Measurements from ENCODE around the gene EEFSEC. TPM values are rescaled to one million over a fixed set of nuclear protein-coding genes. Genes with fewer than 3 reads are reported as not detected.
A peak's percentile ranks its signal among the peaks of the same experiment; 100 is the strongest.

Gene EEFSEC
- total RNA-seq, 1 donor from 2014 or later, result 0.92 TPM

GRCh38 chr3:128355543-128355919, 202.2 kb downstream of the EEFSEC start:
- Mint-ChIP-seq H3K27ac (no peak overlapping the region), H3K27me3 (ENCODE audit: insufficient read depth, low read depth) (peaks cover 8% of the 10 kb centered on the region), H3K4me1 (peaks cover 36% of the 10 kb centered on the region), H3K36me3 (peaks cover 10% of the 10 kb centered on the region), H3K4me3 (no peak overlapping the region), H3K9me3 (no peaks in the 10 kb centered on the region)
- no peaks in the 10 kb centered on the region for H3K9me3 ChIP-seq (ENCODE audit: low read depth)
- H3K79me2 ChIP-seq (ENCODE audit: low read depth), result no peaks in the 10 kb centered on the region
- peaks cover 6% of the 10 kb centered on the region for H3K4me1 ChIP-seq
- H3K36me3 ChIP-seq, result no peaks in the 10 kb centered on the region
- no peaks in the 10 kb centered on the region for H3K27me3 ChIP-seq
- H3K9ac ChIP-seq, result no peak overlapping the region
- no peak overlapping the region for H3K4me3 ChIP-seq
- H3F3A ChIP-seq (ENCODE audit: low read depth), result no peaks in the 10 kb centered on the region
- TF ChIP-seq CTCF (IDR thresholded peaks at IDR 0.05) (no peak), EZH2phosphoT487 (IDR thresholded peaks at IDR 0.05) (no peak), EZH2 (IDR thresholded peaks at IDR 0.05) (no peak)
- H3K4me2 ChIP-seq, result no peak overlapping the region
- H2AFZ ChIP-seq (replicated peaks), result no peak overlapping the region
- no peak overlapping the region for H3K27ac ChIP-seq
- H4K20me1 ChIP-seq (ENCODE audit: low read depth), result no peaks in the 10 kb centered on the region
- DNase-seq (ENCODE audit: low spot score), result no peak

GRCh38 chr3:128356822-128357221, 203.5 kb downstream of the EEFSEC start:
- Histone ChIP-seq H3K79me2 (ENCODE audit: low read depth) (no peaks in the 10 kb centered on the region), H3F3A (ENCODE audit: low read depth) (no peaks in the 10 kb centered on the region), H3K27me3 (no peaks in the 10 kb centered on the region), H3K9ac (no peak overlapping the region), H3K4me2 (no peak overlapping the region), H4K20me1 (ENCODE audit: low read depth) (no peaks in the 10 kb centered on the region), H3K36me3 (no peaks in the 10 kb centered on the region), H3K4me3 (no peak overlapping the region), H2AFZ (replicated peaks) (no peak overlapping the region), H3K27ac (no peak overlapping the region), H3K9me3 (ENCODE audit: low read depth) (no peaks in the 10 kb centered on the region), H3K4me1 (peaks cover 6% of the 10 kb centered on the region)
- TF ChIP-seq EZH2 (IDR thresholded peaks at IDR 0.05) (no peak), EZH2phosphoT487 (IDR thresholded peaks at IDR 0.05) (no peak), CTCF (IDR thresholded peaks at IDR 0.05) (no peak)
- peak overlapping the region; percentile 3 for H3K27ac Mint-ChIP-seq
- H3K27me3 Mint-ChIP-seq (ENCODE audit: insufficient read depth, low read depth), result peaks cover 7% of the 10 kb centered on the region
- peaks cover 2% of the 10 kb centered on the region for H3K36me3 Mint-ChIP-seq
- no peak overlapping the region for H3K4me3 Mint-ChIP-seq
- H3K9me3 Mint-ChIP-seq, result no peaks in the 10 kb centered on the region
- H3K4me1 Mint-ChIP-seq, result peaks cover 30% of the 10 kb centered on the region
- DNase-seq (ENCODE audit: low spot score), result no peak

GRCh38 chr3:128357538-128357937, 204.3 kb downstream of the EEFSEC start:
- no peaks in the 10 kb centered on the region for H3K36me3 Mint-ChIP-seq
- H3K4me1 Mint-ChIP-seq, result peaks cover 25% of the 10 kb centered on the region
- no peak overlapping the region for H3K27ac Mint-ChIP-seq
- Histone ChIP-seq H3K9ac (no peak overlapping the region), H3K4me3 (no peak overlapping the region), H3F3A (ENCODE audit: low read depth) (no peaks in the 10 kb centered on the region), H3K4me2 (no peak overlapping the region), H4K20me1 (ENCODE audit: low read depth) (no peaks in the 10 kb centered on the region), H3K79me2 (ENCODE audit: low read depth) (no peaks in the 10 kb centered on the region), H3K36me3 (no peaks in the 10 kb centered on the region), H3K27me3 (no peaks in the 10 kb centered on the region), H3K9me3 (ENCODE audit: low read depth) (no peaks in the 10 kb centered on the region), H3K4me1 (peaks cover 6% of the 10 kb centered on the region), H2AFZ (replicated peaks) (no peak overlapping the region), H3K27ac (no peak overlapping the region)
- no peak for DNase-seq (ENCODE audit: low spot score)
- H3K4me3 Mint-ChIP-seq, result no peak overlapping the region
- peaks cover 4% of the 10 kb centered on the region for H3K27me3 Mint-ChIP-seq (ENCODE audit: insufficient read depth, low read depth)
- no peaks in the 10 kb centered on the region for H3K9me3 Mint-ChIP-seq
- TF ChIP-seq EZH2phosphoT487 (IDR thresholded peaks at IDR 0.05) (no peak), EZH2 (IDR thresholded peaks at IDR 0.05) (no peak), CTCF (IDR thresholded peaks at IDR 0.05) (no peak)
